Fibroblast of lung (primary cell): ENCODE results near the gene NRARP. TPM values are rescaled to one million over a fixed set of nuclear protein-coding genes. Genes with fewer than 3 reads are reported as not detected.

Experiments
- DNase-seq, 2 donors: peaks; one replicate each; pipeline versions ENCODE4 v3.0.0 to v3.0.0-alpha.2; 2010; ENCODE audit warnings: low read depth in 2 of 2
- H2AFZ ChIP-seq: 2 replicates; pipeline ENCODE4 v1.5.1; 2012; ENCODE audit warnings: low read length, control low read depth, inconsistent platforms
- H3K27ac ChIP-seq: 2 replicates; pipeline ENCODE4 v1.5.1; 2011; ENCODE audit warnings: low read length, control low read depth; ENCODE audit not compliant: insufficient read depth
- H3K27me3 ChIP-seq: 2 replicates; pipeline ENCODE4 v1.5.1; 2011; ENCODE audit warnings: mild to moderate bottlenecking, low read length; ENCODE audit not compliant: control insufficient read depth, insufficient read depth
- H3K36me3 ChIP-seq: 2 replicates; pipeline ENCODE4 v1.5.1; 2011; ENCODE audit warnings: low read length; ENCODE audit not compliant: control insufficient read depth, insufficient read depth
- H3K4me1 ChIP-seq: 2 replicates; pipeline ENCODE4 v1.5.1; 2011; ENCODE audit warnings: low read length; ENCODE audit not compliant: control insufficient read depth, insufficient read depth; ENCODE audit errors: extremely low read depth
- H3K4me2 ChIP-seq: 2 replicates; pipeline ENCODE4 v1.5.1; 2011; ENCODE audit warnings: low read length, control low read depth; ENCODE audit not compliant: insufficient read depth; ENCODE audit errors: extremely low read depth
- H3K4me3 ChIP-seq, 4 experiments: fragments of 200-600 bp in 1 of 4; sonication (generic) in 1 of 4; replicated peaks in 1 of 4; 2 replicates each; pipeline ENCODE4 v1.5.1; 2011 to 2016; ENCODE audit warnings: low read length in 4 of 4, low read depth in 3 of 4, mild to moderate bottlenecking in 3 of 4, control low read depth in 2 of 4, inconsistent platforms in 1 of 4, mixed read lengths in 1 of 4; ENCODE audit not compliant: insufficient read depth in 1 of 4; ENCODE audit errors: control extremely low read depth in 1 of 4
- H3K79me2 ChIP-seq: 2 replicates; pipeline ENCODE4 v1.5.1; 2012; ENCODE audit warnings: mild to moderate bottlenecking, low read length, inconsistent platforms; ENCODE audit not compliant: control insufficient read depth, insufficient read depth
- H3K9ac ChIP-seq: 2 replicates; pipeline ENCODE4 v1.5.1; 2011; ENCODE audit warnings: mild to moderate bottlenecking, low read length, control low read depth; ENCODE audit not compliant: insufficient read depth
- H3K9me3 ChIP-seq: 2 replicates; pipeline ENCODE4 v1.5.1; 2012; ENCODE audit warnings: low read depth, low read length; ENCODE audit not compliant: control insufficient read depth, insufficient read depth
- H4K20me1 ChIP-seq: 2 replicates; pipeline ENCODE4 v1.5.1; 2011; ENCODE audit warnings: low read length; ENCODE audit not compliant: control insufficient read depth, insufficient read depth; ENCODE audit errors: extremely low read depth
- CTCF ChIP-seq, 2 donors: IDR thresholded peaks in 1 of 2; conservative IDR thresholded peaks in 1 of 2; 1 replicate in 1 of 2; 2 replicates in 1 of 2; pipeline ENCODE4 v1.5.1; 2011 to 2012; ENCODE audit warnings: low read length in 2 of 2, control low read depth in 1 of 2, inconsistent platforms in 1 of 2, low read depth in 1 of 2, mild to moderate bottlenecking in 1 of 2
- EZH2 ChIP-seq: IDR thresholded peaks from 2 replicates; pipeline ENCODE4 v1.5.1; 2012; ENCODE audit warnings: low read length, control low read depth, mild to moderate bottlenecking; ENCODE audit errors: missing control alignments
- polyA plus RNA-seq, 2 donors: library from polyadenylated mRNA; depleted of rRNA in 1 of 2; stranded (reverse) in 1 of 2; unstranded in 1 of 2; fragments of >200 nt; gene quantifications; 2 replicates each; pipeline ENCODE4 v1.2.1, GENCODE V29; 2011 to 2012; ENCODE audit warnings: missing spikeins in 1 of 2
- total RNA-seq: library from RNA; depleted of rRNA; stranded (reverse); fragments of >200 nt; gene quantifications from 2 replicates; pipeline ENCODE4 v1.2.1, GENCODE V29; 2014

Gene NRARP
- total and polyA plus RNA-seq, 2 donors (not counting 1 experiment from before 2014, with no cell fraction given) = 0.07 TPM; not detected in 1

- H3K4me1 ChIP-seq = peaks cover 15% of the 10 kb centered on the region
- TF ChIP-seq EZH2 (no peak), CTCF (conservative IDR thresholded peaks at IDR 0.05 in 1 of 2, IDR thresholded peaks at IDR 0.05 in 1 of 2; ENCODE audit: low read depth in 1 of 2, low read length in 2 of 2) (no peak)
- no peak for DNase-seq
- H3K36me3 ChIP-seq = peaks cover 32% of the 10 kb centered on the region
- no peak overlapping the region for H3K27ac ChIP-seq
- no peak overlapping the region for H2AFZ ChIP-seq
- H3K27me3 ChIP-seq = no peaks in the 10 kb centered on the region
- no peaks in the 10 kb centered on the region for H3K79me2 ChIP-seq
- H3K4me2 ChIP-seq = no peak overlapping the region
- no peak overlapping the region for H3K9ac ChIP-seq
- no peak overlapping the region for H3K4me3 ChIP-seq
- no peaks in the 10 kb centered on the region for H4K20me1 ChIP-seq
- H3K9me3 ChIP-seq = no peaks in the 10 kb centered on the region
These were observed 30.4 kb downstream of the NRARP start for GRCh38 chr9:137271696-137272076.

- Histone ChIP-seq H3K4me1 (peaks cover 11% of the 10 kb centered on the region), H3K4me2 (no peak overlapping the region), H3K4me3 (no peak overlapping the region), H4K20me1 (no peaks in the 10 kb centered on the region), H3K27ac (no peak overlapping the region), H3K9me3 (no peaks in the 10 kb centered on the region), H3K79me2 (no peaks in the 10 kb centered on the region), H3K36me3 (peaks cover 35% of the 10 kb centered on the region), H3K9ac (no peak overlapping the region), H3K27me3 (no peaks in the 10 kb centered on the region), H2AFZ (no peak overlapping the region)
- TF ChIP-seq EZH2 (no peak), CTCF (conservative IDR thresholded peaks at IDR 0.05 in 1 of 2, IDR thresholded peaks at IDR 0.05 in 1 of 2; ENCODE audit: low read depth in 1 of 2, low read length in 2 of 2) (no peak)
- no peak for DNase-seq
These were observed 31.0 kb downstream of the NRARP start for GRCh38 chr9:137270929-137271695.

GRCh38 chr9:137269231-137269772, 32.8 kb downstream of the NRARP start:
- H3K79me2 ChIP-seq = no peaks in the 10 kb centered on the region
- H3K27ac ChIP-seq = peak overlapping the region; percentile 67
- no peaks in the 10 kb centered on the region for H3K27me3 ChIP-seq
- H3K9ac ChIP-seq = no peak overlapping the region
- peaks cover 11% of the 10 kb centered on the region for H3K4me1 ChIP-seq
- peaks cover 40% of the 10 kb centered on the region for H3K36me3 ChIP-seq
- H3K4me3 ChIP-seq = no peak overlapping the region
- no peak overlapping the region for H2AFZ ChIP-seq
- TF ChIP-seq EZH2 (no peak), CTCF (conservative IDR thresholded peaks at IDR 0.05 in 1 of 2, IDR thresholded peaks at IDR 0.05 in 1 of 2; ENCODE audit: low read depth in 1 of 2, low read length in 2 of 2) (no peak)
- no peaks in the 10 kb centered on the region for H3K9me3 ChIP-seq
- DNase-seq = peak in 1 of 2 donors; percentile 77
- no peaks in the 10 kb centered on the region for H4K20me1 ChIP-seq
- H3K4me2 ChIP-seq = no peak overlapping the region
